NCI-H1694 (cell line): ENCODE data around the gene LRRC37B.
A peak's percentile ranks its signal among the peaks of the same experiment; 100 is the strongest.
"Not testable (repeated sequence)": the region's sequence is repeated elsewhere in the genome, so short reads cannot be mapped to it uniquely, and the experiment has no call there.

ENCODE experiments used
- DNase-seq: peaks from one replicate; lab custom pipeline; 2025; lab: John Stamatoyannopoulos, UW

Gene LRRC37B

GRCh38 chr17:32041306-32041875 is 34.2 kb downstream of the LRRC37B start:
- DNase-seq = not testable (repeated sequence)

- DNase-seq = not testable (repeated sequence)
Measured at GRCh38 chr17:32042266-32042665, 35.1 kb downstream of the LRRC37B start.

GRCh38 chr17:32045611-32046010 is 38.4 kb downstream of the LRRC37B start:
- peak; percentile 46 for DNase-seq

GRCh38 chr17:32047663-32048062 is 40.5 kb downstream of the LRRC37B start:
- not testable (repeated sequence) for DNase-seq

- not testable (repeated sequence) for DNase-seq
Measured at GRCh38 chr17:32054985-32055384, 47.8 kb downstream of the LRRC37B start.

- not testable (repeated sequence) for DNase-seq
Measured at GRCh38 chr17:32055425-32055824, 48.2 kb downstream of the LRRC37B start.

- not testable (repeated sequence) for DNase-seq
Measured at GRCh38 chr17:32056500-32056899, 49.3 kb downstream of the LRRC37B start.

- not testable (repeated sequence) for DNase-seq
Measured at GRCh38 chr17:32057460-32058105, 50.4 kb downstream of the LRRC37B start.

GRCh38 chr17:32060695-32061094 is 53.5 kb downstream of the LRRC37B start:
- not testable (repeated sequence) for DNase-seq

- DNase-seq = not testable (repeated sequence)
Measured at GRCh38 chr17:32061840-32062239, 54.7 kb downstream of the LRRC37B start.

GRCh38 chr17:32064091-32064490 is 56.9 kb downstream of the LRRC37B start:
- not testable (repeated sequence) for DNase-seq

- DNase-seq = not testable (repeated sequence)
Measured at GRCh38 chr17:32066123-32066680, 59.0 kb downstream of the LRRC37B start.

GRCh38 chr17:32066863-32067642 is 59.9 kb downstream of the LRRC37B start:
- not testable (repeated sequence) for DNase-seq

GRCh38 chr17:32069067-32069466 is 61.9 kb downstream of the LRRC37B start:
- DNase-seq = not testable (repeated sequence)

- not testable (repeated sequence) for DNase-seq
Measured at GRCh38 chr17:32071961-32072360, 64.8 kb downstream of the LRRC37B start.

GRCh38 chr17:32073131-32073530 is 65.9 kb downstream of the LRRC37B start:
- not testable (repeated sequence) for DNase-seq

- peak; percentile 60 for DNase-seq
Measured at GRCh38 chr17:32079753-32080152, 72.6 kb downstream of the LRRC37B start.

GRCh38 chr17:32083550-32083979 is 76.4 kb downstream of the LRRC37B start:
- not testable (repeated sequence) for DNase-seq

GRCh38 chr17:32084003-32084941 is 77.1 kb downstream of the LRRC37B start:
- peak; percentile 84 for DNase-seq

- DNase-seq = not testable (repeated sequence)
Measured at GRCh38 chr17:32084942-32085829, 78.0 kb downstream of the LRRC37B start.
